Measurements from ENCODE around the gene DEFB121.

DNA sequence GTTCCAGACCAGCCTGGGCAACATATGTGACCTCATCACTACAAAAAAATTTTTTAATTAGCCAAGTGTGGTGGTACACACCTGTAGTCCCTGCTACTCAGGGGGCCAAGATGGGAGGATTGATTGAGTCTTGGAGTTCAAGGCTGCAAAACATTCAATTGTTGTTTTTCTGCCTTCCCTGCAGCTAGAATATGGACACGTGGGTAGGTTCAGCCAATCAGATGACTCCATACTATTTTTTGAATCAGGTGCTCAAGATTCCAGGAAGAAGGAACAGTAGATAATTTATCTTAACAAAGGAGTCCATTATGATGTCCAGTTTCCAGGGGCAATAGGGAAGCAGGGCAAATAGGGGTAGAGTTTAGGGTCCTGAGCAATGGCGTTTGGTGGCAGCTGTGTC lies 13.2 kb downstream of the DEFB121 start:
- no peak for TF ChIP-seq POLR2AphosphoS5 (IDR thresholded peaks at IDR 0.05; ENCODE audit: borderline replicate concordance, low read depth, low read length)
- no peak for TF ChIP-seq EZH2 (IDR thresholded peaks at IDR 0.05)
- TF ChIP-seq FOXP2 (optimal IDR thresholded peaks at IDR 0.05; ENCODE audit: control extremely low read depth, extremely low read length, insufficient read depth): no peak

Data from SK-N-MC (cell line).